Duodenal mucosa (tissue), 2 donors: Measurements from ENCODE around the gene SH3PXD2A.

ENCODE experiments used
- H3K27ac ChIP-seq: one replicate; pipeline ENCODE4 v1.7.0; 2013; ENCODE audit warnings: low read depth, low read length
- H3K27me3 ChIP-seq, 2 donors: one replicate each; pipeline ENCODE4 v1.7.0; 2013; ENCODE audit warnings: low read length in 2 of 2, control low read depth in 1 of 2; ENCODE audit not compliant: insufficient read depth in 2 of 2, control insufficient read depth in 1 of 2
- H3K36me3 ChIP-seq, 2 donors: one replicate each; pipeline ENCODE4 v1.7.0; 2013; ENCODE audit warnings: low read length in 2 of 2, control low read depth in 1 of 2; ENCODE audit not compliant: insufficient read depth in 2 of 2, control insufficient read depth in 1 of 2
- H3K4me1 ChIP-seq, 2 donors: one replicate each; pipeline ENCODE4 v1.7.0; 2013; ENCODE audit warnings: low read length in 2 of 2, control low read depth in 1 of 2; ENCODE audit not compliant: insufficient read depth in 2 of 2, control insufficient read depth in 1 of 2
- H3K4me3 ChIP-seq, 2 donors: one replicate each; pipeline ENCODE4 v1.7.0; 2013; ENCODE audit warnings: low read length in 2 of 2, low read depth in 1 of 2
- H3K9ac ChIP-seq, 2 donors: one replicate each; pipeline ENCODE4 v1.7.0; 2013; ENCODE audit warnings: low read length in 2 of 2, low read depth in 1 of 2
- H3K9me3 ChIP-seq, 2 donors: one replicate each; pipeline ENCODE4 v1.7.0; 2013; ENCODE audit warnings: low read length in 2 of 2, control low read depth in 1 of 2; ENCODE audit not compliant: control insufficient read depth in 1 of 2

SH3PXD2A gene

GRCh38 chr10:103752680-103753248 lies 102.6 kb downstream of the SH3PXD2A start:
- H3K9me3 ChIP-seq, result peaks cover 3% of the 10 kb centered on the region in 2 donors
- H3K9ac ChIP-seq, result no peak overlapping the region
- H3K27ac ChIP-seq, result no peak overlapping the region
- no peaks in the 10 kb centered on the region for H3K36me3 ChIP-seq
- H3K27me3 ChIP-seq, result no peaks in the 10 kb centered on the region
- no peak overlapping the region for H3K4me3 ChIP-seq
- peaks cover 3 to 8% of the 10 kb centered on the region in 2 donors for H3K4me1 ChIP-seq

GRCh38 chr10:103751667-103752290 lies 103.6 kb downstream of the SH3PXD2A start:
- no peaks in the 10 kb centered on the region for H3K36me3 ChIP-seq
- no peaks in the 10 kb centered on the region for H3K27me3 ChIP-seq
- H3K27ac ChIP-seq, result no peak overlapping the region
- H3K4me3 ChIP-seq, result no peak overlapping the region
- H3K4me1 ChIP-seq, result peaks cover 0 to 6% of the 10 kb centered on the region in 2 donors
- H3K9me3 ChIP-seq, result peaks cover 3% of the 10 kb centered on the region in 2 donors
- H3K9ac ChIP-seq, result no peak overlapping the region

GRCh38 chr10:103750836-103751235 lies 104.5 kb downstream of the SH3PXD2A start:
- H3K27ac ChIP-seq, result no peak overlapping the region
- H3K4me1 ChIP-seq, result peaks cover 0 to 11% of the 10 kb centered on the region in 2 donors
- no peaks in the 10 kb centered on the region for H3K36me3 ChIP-seq
- no peaks in the 10 kb centered on the region for H3K27me3 ChIP-seq
- H3K9me3 ChIP-seq, result peaks cover 3% of the 10 kb centered on the region in 2 donors
- H3K9ac ChIP-seq, result no peak overlapping the region
- no peak overlapping the region for H3K4me3 ChIP-seq

- Histone ChIP-seq H3K4me1 (peaks cover 0 to 17% of the 10 kb centered on the region in 2 donors), H3K27me3 (no peaks in the 10 kb centered on the region), H3K9me3 (peaks cover 3% of the 10 kb centered on the region in 2 donors), H3K36me3 (no peaks in the 10 kb centered on the region), H3K27ac (no peak overlapping the region), H3K9ac (no peak overlapping the region), H3K4me3 (no peak overlapping the region)
These were observed 105.6 kb downstream of the SH3PXD2A start for GRCh38 chr10:103749779-103750178.

- Histone ChIP-seq H3K4me3 (no peak overlapping the region), H3K36me3 (no peaks in the 10 kb centered on the region), H3K9ac (no peak overlapping the region), H3K27ac (no peak overlapping the region), H3K27me3 (no peaks in the 10 kb centered on the region), H3K9me3 (peaks cover 3% of the 10 kb centered on the region in 2 donors), H3K4me1 (peaks cover 0 to 17% of the 10 kb centered on the region in 2 donors)
These were observed 107.4 kb downstream of the SH3PXD2A start for GRCh38 chr10:103748020-103748419.

GRCh38 chr10:103747193-103747865 lies 108.0 kb downstream of the SH3PXD2A start:
- Histone ChIP-seq H3K9me3 (peaks cover 0 to under 1% of the 10 kb centered on the region in 2 donors), H3K36me3 (no peaks in the 10 kb centered on the region), H3K4me3 (no peak overlapping the region), H3K4me1 (peaks cover 0 to 17% of the 10 kb centered on the region in 2 donors), H3K9ac (no peak overlapping the region), H3K27ac (no peak overlapping the region), H3K27me3 (no peaks in the 10 kb centered on the region)

- Histone ChIP-seq H3K9me3 (no peaks in the 10 kb centered on the region), H3K4me3 (no peak overlapping the region), H3K27me3 (no peaks in the 10 kb centered on the region), H3K4me1 (peaks cover 0 to 17% of the 10 kb centered on the region in 2 donors), H3K9ac (no peak overlapping the region), H3K27ac (no peak overlapping the region), H3K36me3 (no peaks in the 10 kb centered on the region)
These were observed 108.8 kb downstream of the SH3PXD2A start for GRCh38 chr10:103746598-103746997.

GRCh38 chr10:103745341-103746247 lies 109.8 kb downstream of the SH3PXD2A start:
- H3K4me3 ChIP-seq, result no peak overlapping the region
- H3K27me3 ChIP-seq, result no peaks in the 10 kb centered on the region
- H3K9me3 ChIP-seq, result no peaks in the 10 kb centered on the region
- no peak overlapping the region for H3K27ac ChIP-seq
- no peak overlapping the region for H3K9ac ChIP-seq
- peaks cover under 1 to 17% of the 10 kb centered on the region in 2 donors for H3K4me1 ChIP-seq
- H3K36me3 ChIP-seq, result no peaks in the 10 kb centered on the region

GRCh38 chr10:103742824-103743223 lies 112.6 kb downstream of the SH3PXD2A start:
- Histone ChIP-seq H3K36me3 (no peaks in the 10 kb centered on the region), H3K4me1 (peaks cover 13% of the 10 kb centered on the region in 2 donors), H3K9me3 (no peaks in the 10 kb centered on the region), H3K27me3 (no peaks in the 10 kb centered on the region), H3K9ac (no peak overlapping the region), H3K4me3 (no peak overlapping the region), H3K27ac (no peak overlapping the region)
